ENCODE data around the gene EPC1.
A peak's percentile ranks its signal among the peaks of the same experiment; 100 is the strongest.
"Not testable (repeated sequence)": the region's sequence is repeated elsewhere in the genome, so short reads cannot be mapped to it uniquely, and the experiment has no call there.

Gene EPC1

DNA sequence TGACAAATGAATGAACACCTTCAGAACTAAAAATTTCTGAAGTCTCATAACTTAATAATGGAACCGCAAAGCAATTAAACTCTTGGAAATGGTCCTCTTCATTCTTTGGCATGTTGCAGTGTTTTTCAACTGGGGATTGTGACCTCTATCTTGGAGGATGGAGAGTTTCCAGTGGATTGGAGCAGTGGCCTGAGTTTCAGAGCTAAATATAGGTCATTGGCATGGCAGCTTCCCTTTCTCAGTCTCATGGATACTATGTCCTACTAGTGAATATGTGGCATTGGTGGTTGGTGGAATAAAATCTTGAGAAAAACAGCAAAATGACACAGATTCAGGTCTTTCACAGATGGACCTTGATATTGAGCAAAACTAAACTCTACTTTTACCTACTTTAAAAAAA is 24.1 kb upstream of the EPC1 start:
- DNase-seq (ENCODE audit: low read depth in 3 of 3): no peak

DNA sequence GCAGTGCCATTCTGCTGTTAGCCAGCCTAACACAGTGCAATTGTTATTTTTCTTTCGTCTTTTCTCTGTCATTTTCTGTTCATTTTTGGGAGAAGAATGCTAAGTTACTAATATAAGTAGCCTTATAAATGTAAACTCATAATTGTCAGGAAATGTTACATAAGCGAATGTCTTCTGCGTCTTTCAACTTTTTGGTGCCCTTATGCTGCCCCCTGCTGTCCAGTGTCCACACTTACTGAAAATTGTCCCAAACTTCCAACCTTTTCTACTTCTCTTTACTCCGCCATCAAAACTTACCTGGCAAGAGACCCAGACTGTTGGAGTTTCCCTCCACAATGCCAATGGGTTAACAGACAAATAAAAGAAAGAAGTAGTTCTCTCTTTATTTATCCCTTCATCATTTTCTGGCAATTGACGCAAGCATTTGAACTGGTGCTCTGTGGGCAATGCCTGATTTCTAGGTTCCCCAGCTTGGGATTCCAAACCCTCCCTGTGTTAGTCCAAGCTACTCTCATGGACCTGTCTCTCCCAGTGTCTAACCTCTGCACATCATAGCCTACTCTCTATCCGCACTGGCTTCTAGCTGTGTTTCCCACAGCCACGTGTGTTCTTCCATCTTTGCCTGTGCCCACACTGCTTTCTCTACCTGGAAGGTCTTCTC is 21.0 kb upstream of the EPC1 start:
- peak; percentile 43 to 68 (median 57) for DNase-seq (ENCODE audit: low read depth in 3 of 3)

DNA sequence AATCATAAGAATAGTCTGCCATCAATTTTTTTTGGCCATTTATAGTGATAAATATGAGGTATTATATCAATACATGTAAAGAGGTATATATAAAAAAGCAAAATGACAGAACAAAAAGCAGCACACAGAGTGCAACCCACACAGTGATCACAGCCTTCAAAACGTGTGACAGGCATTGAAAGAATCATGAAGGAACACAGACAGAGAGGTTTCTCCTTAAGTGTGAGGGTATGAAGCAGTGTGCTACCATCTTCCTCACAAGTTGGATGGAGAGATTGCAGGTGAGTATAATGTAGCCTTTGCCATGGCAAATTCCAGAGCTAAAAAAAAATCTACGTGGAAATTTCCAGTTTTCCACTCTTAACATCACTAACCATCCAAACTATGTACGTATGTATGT is 19.6 kb upstream of the EPC1 start:
- no peak for DNase-seq (ENCODE audit: low read depth in 3 of 3)

DNA sequence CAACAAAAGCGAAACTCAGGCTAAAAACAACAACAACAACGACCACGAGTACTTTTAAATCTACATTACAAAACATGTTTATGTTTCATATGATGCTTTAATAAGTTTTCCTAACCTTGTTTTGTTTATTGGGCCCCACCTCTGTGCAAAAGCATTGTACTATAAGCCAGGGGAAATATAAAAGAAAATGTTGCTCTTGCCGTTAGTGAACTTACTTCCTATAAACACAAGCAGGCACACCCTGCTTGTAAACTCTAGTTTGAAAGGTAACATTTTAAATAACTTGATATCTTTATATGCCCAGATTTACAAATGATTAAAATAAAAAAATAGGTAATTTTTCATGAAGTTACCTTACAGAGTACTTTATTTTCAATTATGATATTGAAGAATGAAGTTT is 19.2 kb upstream of the EPC1 start:
- no peak for DNase-seq (ENCODE audit: low read depth in 3 of 3)

DNA sequence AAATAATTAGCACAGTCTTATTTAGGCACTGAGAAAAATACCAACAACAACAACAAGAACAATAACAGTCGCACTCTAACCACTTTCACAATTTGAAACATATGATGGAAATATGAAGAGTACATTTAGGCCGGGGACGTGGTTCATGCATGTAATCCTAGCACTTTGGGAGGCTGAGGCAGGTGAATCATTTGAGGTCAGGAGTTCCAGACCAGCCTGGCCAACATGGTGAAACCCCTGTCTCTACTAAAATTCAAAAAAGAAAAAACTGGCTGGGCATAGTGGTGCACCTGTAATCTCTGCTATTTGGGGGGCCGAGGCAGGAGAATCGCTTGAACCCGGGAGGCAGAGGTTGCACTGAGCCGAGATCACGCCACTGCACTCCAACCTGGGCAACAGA is 18.4 kb upstream of the EPC1 start:
- not testable (repeated sequence) for DNase-seq (ENCODE audit: low read depth in 3 of 3)

DNA sequence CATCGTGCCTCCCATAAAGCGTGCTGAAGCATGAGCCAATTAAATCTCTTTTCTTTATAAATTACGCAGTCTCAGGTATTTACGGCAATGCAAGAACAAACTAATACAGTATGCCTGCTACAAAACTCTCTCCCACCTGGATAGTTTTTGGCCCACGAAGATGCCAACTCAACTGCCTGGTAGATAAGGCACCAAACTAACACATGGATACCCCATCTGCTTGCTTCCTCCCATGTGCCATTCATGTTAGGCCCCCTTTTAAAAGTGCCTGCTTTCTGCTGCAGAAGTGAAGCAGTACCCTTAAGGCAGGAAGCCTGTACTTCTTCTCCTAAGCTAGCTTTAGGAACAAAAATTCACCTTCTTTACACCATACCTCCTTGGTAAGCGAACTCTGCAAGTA is 15.6 kb upstream of the EPC1 start:
- DNase-seq (ENCODE audit: low read depth in 3 of 3): no peak

DNA sequence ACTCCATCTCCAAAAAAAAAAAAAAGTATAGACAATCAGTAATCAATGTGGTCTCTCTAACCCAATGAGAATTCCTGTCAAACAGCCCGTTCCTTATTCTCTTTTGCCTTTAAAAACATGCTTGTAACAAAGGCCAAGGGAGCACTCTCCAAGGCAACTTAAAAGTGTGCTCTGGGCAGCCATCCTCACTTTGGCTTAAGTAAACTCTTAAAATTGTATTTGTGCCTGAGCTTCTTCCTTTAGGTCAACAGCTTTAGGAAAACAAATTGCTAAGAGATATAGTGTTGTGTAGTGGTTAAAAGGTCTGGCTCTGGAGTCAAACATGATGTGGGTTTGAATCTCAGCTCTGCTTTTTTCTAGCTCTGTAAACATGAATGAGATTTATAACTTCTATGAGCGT is 13.9 kb upstream of the EPC1 start:
- no peak for DNase-seq (ENCODE audit: low read depth in 3 of 3)

DNA sequence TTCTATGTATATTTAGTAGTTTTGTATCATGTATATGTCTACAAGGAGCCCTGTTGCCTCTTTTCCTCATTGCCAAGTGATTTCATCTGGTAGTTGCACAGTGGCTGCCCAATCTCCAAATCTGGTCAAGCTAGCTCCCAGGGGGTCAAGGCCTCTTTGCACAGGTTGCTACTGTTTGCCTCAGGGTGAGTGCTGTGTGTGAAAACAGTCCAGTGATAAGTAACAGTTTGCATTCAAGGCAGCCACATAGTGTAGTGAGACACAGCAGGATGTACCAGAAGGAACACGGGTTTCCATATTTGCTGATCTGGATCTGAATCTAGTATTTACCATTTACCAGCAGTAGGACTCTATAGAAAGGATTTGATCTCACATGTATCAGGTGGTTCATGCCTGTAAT is 13.3 kb upstream of the EPC1 start:
- DNase-seq (ENCODE audit: low read depth in 3 of 3): no peak

DNA sequence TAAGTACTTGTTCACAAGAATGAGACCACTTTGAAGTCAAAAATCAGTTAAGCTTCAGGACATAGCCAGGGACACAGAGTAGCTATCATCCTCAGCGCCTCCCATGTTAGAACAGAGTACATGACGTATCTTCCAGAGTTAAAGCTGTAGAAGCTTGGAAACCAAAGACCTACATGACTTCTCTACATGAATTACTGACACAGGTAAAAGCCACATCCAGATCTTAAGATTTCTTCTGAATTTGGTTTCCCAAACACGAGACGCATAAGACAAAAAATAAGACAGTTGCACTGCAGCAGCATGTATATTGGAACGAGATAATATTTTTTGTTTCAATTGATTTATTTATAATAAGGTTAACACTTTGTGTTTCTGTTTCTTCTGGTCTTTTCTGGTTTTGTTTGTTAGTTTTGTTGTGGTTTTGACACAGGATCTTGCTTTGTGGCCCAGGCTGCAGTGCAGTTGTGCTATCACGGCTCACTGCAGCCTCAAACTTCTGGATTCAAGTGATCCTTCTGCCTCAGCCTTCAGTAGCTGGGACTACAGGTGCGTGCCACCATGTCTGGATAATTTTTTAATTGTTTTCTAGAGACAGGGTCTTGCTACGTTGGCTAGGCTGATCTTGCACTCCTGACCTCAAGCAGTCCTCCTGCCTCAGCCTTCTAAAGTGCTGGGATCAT is 10.2 kb upstream of the EPC1 start:
- no peak for DNase-seq (ENCODE audit: low read depth in 3 of 3)

DNA sequence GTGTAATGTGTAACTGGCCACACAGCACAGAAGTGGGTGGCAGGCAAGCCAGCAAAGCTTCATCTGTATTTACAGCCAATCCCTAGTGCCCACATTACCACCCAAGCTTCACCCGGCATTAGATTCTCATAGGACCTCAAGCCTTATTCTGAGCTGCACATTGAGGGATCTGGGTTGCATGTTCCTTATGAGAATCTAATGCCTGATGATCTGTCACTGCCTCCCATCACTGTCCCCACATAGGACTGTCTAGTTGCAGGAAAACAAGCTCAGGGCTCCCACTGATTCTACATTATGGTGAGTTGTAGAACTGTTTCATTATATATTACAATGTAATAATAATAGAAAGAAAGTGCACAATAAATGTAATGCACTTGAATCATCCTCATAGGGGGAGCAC is 7.7 kb upstream of the EPC1 start:
- DNase-seq (ENCODE audit: low read depth in 3 of 3): not testable (repeated sequence)

DNA sequence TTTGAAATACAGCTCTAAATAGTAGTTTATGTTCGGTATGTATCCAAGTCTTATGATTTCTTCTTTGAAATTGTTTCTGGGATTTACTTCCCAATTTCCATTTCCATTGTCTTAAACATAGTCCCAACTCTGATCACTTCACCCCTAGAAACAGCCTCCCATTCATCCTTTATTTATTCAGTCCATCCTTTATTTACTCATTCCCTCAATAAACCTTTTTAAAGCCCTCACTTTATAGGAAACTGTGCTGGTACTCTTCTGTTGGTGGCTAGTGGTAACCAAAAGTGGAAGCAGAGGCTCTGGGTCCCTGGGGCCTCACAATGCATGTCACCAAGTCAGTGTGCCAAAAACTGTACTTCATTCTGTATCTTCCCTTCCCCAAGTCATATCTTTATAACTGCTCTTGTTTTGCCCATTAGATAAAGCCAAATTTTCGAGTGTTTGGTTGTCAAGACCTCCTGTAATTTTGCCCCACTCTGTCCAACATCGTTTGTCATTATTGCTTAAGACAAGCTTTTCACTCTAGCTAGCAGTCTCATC is 3.9 kb upstream of the EPC1 start:
- DNase-seq (ENCODE audit: low read depth in 3 of 3): no peak

DNA sequence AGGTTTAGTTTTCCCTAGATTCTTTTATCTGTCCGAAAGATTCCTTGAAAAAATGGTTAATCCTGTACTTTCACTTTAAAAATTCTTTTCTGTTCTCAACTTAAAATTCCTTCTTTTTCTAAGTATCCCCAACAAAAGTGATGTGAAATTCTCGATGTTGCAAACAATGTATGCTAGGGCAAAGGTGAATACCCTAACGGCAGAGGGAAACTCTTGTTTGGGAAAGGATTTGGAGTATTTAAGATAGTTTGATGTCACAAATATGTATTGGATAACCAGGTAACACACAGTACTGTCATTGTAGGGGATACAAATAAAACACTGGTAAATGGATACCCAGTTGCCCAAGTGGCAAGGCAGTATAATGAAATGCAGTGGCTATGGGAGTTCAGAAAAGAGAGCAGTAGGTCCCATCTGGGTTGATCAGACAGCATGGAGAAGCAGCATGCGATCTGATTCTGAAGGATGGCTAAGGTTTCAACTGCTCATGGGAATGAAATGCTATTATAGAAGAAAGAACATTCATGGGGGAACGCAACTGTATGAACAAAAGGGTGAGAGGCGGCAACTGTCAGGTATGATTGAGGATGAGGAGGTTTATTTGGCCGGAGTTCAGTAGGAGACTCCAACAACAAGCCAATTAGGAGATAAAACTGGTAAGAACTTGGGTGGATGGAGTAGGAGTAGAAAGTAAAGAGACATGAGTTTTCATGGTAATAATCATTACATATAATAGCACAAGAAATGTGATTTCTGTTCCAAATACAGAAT is 3.2 kb upstream of the EPC1 start:
- DNase-seq (ENCODE audit: low read depth in 3 of 3): no peak

DNA sequence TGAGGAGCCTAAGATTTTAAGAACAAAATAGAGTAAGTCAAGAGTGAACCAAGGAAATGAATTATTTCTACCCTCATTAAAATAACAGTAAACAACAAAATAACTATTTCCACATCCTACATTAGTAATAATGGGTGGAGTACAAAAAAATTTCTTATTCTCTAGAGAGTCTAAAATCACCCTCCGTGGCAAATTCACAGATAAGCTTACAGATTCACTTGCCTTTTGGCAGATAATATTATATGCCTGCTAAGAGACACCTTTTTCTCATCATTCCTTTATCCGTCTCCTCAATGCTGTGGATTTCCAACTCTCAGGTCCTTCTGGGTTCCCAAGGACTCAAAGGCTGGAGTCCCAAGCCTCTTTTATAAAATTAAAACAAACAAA is 2.2 kb upstream of the EPC1 start:
- DNase-seq (ENCODE audit: low read depth in 3 of 3): no peak

DNA sequence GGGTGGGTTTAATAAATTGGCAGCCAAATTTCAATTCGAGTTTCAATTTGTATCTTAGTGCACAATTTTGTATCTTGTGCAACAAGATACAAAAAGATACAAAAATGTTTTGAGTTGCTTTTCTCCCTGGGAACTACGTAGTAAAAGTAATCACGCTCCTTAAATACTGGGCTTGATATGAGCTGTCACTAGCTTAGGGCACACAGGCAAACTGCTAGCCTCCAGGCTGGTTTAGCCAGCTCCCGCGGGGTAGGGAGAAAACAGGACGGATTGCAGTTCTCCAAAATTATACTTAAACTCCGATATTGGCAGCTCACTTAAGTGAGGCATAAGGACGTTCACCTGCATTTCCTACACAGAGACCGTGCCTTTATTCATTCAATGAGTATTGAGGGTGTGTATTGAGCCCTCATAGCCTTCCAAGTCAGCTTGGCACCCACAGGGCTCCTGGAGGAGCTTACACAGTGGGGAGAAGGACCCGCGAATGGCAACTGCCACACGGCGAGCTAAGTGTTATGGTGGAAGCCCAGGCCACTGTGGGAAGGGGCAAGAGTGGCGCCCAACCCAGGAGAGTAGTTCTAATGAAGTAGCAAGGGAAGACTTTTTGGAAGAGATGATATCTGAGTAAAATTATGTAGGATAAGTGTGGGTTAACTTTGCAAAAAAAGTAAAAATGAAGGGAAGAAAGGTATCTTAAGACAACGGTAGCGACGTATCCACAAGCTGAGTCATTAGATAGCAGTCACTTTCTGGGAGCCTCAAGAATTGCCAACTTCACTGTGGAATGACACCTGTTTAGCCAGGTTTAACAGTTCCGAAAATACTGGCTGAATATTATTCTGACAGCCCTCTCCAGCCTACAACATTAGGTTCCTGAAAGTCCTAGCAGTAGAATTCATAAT is 1.6 kb upstream of the EPC1 start:
- no peak for DNase-seq (ENCODE audit: low read depth in 3 of 3)

DNA sequence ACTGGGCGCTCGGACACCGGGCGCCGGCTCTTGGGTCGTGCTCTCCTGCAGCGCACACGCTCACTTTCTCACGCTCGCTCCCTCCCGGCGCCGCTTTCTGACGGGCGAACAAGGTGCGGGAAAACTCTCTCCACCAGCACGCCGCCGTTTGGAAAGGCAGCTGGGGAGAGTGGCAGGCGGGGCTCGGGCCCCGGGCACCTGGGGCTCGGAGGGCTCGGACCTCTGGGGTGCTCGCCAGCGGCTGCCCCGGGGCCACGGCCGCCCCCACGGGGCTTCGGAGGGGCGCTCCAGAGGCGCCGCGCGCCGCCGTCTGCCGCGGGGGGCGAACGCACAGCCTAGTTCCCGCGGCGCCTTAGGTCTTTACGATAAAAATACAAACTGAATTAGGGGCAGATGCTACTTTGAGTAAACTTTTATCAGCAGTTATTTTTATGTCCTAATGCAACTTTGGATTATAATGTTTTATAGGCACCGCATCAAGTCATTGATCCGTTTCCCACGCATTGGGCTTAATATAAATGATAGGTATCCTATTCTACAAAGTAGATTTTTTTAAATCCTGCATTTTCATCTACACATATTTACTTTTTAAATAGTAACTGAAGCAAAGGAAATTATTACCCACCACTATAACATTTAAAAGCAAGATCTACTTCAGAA is 535 bp upstream of the EPC1 start:
- DNase-seq (ENCODE audit: low read depth in 3 of 3): no peak

DNA sequence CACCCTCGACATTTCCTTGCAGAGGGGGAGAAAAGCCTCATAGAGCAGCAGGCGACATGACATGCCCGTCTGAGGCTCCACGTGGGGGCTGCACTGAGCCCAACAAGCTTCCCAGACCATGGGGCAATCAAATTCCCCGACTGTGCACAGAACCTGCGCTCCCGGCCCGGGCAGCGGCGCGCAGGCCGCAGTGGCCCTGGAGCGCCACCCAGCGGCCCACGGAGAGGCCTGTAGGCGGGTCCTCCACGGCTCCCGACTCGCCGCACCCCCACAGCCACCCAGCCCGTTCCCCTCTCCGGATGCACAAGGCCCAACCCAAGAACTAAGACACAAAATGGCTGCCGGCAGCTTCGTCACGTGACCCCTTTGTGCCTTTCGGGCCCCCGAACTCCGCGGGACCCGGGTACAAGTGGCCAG is 816 bp downstream of the EPC1 start:
- DNase-seq (ENCODE audit: low read depth in 3 of 3): peak; percentile 88 to 94 (median 90)

DNA sequence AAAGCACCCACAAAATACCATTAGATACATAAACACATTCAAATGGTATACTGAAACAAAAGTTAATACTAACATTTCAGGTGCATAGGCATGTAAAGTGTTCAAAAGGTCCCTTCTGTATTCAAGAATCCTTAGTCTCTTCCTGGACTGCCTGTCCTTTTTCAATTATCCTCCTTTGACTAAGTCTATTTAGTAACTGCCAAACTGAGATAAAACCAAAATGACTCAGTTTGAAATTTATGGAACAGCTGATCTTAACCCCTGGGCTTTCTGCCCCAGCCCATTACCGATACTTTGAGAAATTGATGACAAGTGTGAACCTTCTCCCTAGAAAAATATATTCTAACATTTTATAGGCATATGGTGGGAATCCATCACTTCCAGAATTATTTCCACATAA is 5.4 kb downstream of the EPC1 start:
- DNase-seq (ENCODE audit: low read depth in 3 of 3): no peak

DNA sequence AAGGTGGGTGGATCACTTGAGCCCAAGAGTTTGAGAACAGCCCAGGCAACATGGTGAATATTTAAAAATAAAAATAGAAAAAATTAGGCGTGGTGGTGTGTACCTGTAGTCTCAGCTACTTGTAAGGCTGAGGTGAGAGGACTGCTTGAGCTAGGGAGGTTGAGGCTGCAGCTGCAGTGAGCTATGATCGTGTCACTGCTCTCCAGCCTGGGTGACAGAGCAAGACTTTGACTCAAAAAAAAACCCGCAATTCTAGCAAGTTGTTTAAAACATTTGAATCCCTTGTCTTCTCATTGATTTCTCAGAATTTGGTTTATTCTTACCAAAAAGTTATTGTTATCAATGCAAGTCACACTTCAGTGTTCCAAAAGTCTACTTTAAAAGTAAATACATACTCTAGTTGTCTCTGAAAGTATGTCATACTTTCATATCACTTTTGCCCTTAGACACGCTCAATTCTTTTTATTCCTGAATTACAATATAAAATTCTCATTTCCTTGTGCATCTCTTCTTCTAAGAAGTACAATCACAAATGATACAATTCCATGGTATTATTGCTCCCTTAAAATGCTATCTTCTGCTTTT is 6.3 kb downstream of the EPC1 start:
- no peak for DNase-seq (ENCODE audit: low read depth in 3 of 3)

DNA sequence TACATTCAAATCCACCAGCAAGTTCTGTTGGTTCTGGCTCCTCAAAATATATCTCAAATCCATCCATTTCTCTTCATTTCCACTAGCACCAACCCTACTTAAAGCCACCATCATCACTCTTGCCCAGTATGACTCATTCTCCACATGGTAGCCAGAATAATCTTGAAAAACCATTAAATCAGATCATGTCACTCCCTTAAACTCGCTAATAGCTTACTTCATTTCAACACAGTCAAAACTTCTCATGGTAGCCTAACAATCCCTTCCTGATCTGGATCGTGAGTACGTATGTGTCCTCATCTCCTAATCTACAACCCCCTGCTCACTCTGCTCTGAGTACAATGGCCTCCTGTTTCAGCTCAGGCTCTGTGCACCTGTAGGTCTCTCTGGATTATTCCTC is 8.7 kb downstream of the EPC1 start:
- DNase-seq (ENCODE audit: low read depth in 3 of 3): no peak

DNA sequence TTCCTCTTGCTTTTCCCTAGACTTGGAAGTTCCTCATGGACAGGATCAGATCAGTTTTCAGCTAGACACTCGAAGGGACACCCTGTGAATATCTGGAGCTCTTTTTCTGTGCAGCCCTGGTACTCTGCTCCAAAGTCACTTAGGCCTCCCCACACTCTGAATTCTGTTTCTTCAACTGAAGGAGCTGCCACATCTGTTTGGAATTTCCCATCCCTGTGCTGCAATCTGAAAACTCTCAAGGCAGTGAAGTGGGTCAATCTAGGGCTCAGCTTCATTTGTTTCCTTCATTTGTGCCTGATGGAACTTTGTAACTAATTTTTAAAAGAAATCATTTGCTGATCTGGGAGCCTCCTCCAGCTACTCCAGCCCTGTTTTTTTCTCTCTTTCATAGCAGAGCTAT is 9.6 kb downstream of the EPC1 start:
- no peak for DNase-seq (ENCODE audit: low read depth in 3 of 3)

DNA sequence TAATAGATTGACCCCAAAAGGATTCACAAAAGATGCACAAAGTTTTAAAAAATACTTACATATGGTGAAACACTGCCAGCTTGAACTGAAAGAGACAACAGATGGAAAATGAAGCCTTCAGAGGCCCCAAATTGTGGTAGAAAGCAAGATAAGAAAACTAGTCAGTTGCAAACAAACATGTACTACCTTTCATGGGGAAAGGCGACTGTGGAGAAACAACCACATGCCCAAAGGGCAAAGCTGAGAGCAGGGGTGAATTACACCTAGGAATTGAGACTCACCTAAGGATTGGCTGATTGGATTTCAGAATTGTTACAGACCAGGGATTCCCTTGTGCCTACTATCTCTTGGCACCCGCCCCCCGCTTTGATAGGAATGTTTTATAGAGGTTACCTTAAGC is 13.1 kb downstream of the EPC1 start:
- no peak for DNase-seq (ENCODE audit: low read depth in 3 of 3)

Data from stimulated activated CD4-positive, alpha-beta T cell treated with anti-CD3 and anti-CD28 coated beads, TNF-alpha, amount 100 ng/mL, for 4 hours (primary cell).